Measurements from ENCODE around the gene SLC9C1. TPM values are rescaled to one million over a fixed set of nuclear protein-coding genes. Genes with fewer than 3 reads are reported as not detected.

Gene SLC9C1
- total RNA-seq, 4 donors from 2014 or later, result 0.67 to 12.4 (median 1.7) TPM; not detected in 1

DNA sequence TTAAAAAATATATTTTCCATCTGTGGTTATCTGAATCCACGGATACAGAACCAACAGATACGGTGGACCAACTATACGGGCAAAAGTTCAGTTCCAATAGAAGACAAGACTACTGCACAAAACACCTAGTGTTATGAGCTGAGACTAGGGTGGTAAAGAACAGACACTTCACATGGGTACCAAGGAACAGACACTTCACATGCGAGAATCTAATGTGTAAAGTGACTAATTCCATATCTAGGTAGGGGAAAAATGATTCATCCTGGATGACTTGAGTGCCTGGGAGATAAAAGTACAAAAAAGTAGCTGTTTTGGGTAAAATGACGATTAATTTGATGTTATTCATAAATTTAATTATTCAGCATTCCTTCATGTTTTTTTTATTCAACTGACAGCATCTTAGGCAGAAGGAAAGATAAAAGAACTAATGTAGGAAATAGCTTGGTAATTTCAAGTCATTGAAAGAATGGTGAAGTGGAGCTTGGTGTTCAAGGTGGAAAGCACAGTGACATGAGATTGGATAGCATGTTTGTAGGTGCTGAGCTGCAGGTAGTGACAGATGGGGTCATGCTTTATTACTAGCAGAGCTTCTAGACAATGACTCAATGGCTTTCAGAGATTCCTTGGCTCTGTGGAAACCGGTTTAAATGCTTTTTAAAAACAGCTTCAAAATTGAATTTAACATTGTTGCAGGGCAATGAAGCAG lies 44.2 kb upstream of the SLC9C1 start:
- TF ChIP-seq POLR2A (IDR thresholded peaks at IDR 0.05), result no peak
- TF ChIP-seq, protein P1, sequence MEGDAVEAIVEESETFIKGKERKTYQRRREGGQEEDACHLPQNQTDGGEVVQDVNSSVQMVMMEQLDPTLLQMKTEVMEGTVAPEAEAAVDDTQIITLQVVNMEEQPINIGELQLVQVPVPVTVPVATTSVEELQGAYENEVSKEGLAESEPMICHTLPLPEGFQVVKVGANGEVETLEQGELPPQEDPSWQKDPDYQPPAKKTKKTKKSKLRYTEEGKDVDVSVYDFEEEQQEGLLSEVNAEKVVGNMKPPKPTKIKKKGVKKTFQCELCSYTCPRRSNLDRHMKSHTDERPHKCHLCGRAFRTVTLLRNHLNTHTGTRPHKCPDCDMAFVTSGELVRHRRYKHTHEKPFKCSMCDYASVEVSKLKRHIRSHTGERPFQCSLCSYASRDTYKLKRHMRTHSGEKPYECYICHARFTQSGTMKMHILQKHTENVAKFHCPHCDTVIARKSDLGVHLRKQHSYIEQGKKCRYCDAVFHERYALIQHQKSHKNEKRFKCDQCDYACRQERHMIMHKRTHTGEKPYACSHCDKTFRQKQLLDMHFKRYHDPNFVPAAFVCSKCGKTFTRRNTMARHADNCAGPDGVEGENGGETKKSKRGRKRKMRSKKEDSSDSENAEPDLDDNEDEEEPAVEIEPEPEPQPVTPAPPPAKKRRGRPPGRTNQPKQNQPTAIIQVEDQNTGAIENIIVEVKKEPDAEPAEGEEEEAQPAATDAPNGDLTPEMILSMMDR (IDR thresholded peaks at IDR 0.05), result no peak
- H3K27ac ChIP-seq, result no peak overlapping the region
- DNase-seq, result no peak

DNA sequence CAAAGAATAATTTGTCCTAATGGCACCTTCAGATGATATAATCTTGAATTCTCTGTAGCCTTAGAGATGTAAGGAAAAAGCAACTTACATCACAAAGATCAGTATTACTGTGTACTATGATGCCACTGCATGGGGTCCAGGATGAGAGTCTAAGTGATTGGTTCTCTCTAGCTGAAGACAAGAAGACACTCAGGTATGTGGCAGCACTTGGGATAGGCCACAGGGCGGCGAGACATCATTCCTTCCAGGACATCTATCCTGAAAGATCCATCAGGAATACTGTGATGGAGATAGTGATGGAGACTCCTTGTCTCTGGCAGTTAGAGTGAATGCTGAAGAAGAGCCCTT lies 41.4 kb upstream of the SLC9C1 start:
- Histone ChIP-seq H3K27ac (no peak overlapping the region), H3K4me3 (peak overlapping the region in 1 of 4 donors; percentile 59), H3K36me3 (no peaks in the 10 kb centered on the region), H3K9me3 (no peaks in the 10 kb centered on the region), H3K4me1 (no peaks in the 10 kb centered on the region), H3K27me3 (no peaks in the 10 kb centered on the region)
- DNase-seq, result no peak
- TF ChIP-seq, protein P1 (IDR thresholded peaks at IDR 0.05), result no peak
- TF ChIP-seq POLR2A (IDR thresholded peaks at IDR 0.05), result no peak

More for the DNA sequence above, 44.2 kb upstream of the SLC9C1 start:
- Histone ChIP-seq H3K9me3 (no peaks in the 10 kb centered on the region), H3K36me3 (no peaks in the 10 kb centered on the region), H3K27me3 (no peaks in the 10 kb centered on the region), H3K4me3 (no peak overlapping the region), H3K4me1 (no peaks in the 10 kb centered on the region)

DNA sequence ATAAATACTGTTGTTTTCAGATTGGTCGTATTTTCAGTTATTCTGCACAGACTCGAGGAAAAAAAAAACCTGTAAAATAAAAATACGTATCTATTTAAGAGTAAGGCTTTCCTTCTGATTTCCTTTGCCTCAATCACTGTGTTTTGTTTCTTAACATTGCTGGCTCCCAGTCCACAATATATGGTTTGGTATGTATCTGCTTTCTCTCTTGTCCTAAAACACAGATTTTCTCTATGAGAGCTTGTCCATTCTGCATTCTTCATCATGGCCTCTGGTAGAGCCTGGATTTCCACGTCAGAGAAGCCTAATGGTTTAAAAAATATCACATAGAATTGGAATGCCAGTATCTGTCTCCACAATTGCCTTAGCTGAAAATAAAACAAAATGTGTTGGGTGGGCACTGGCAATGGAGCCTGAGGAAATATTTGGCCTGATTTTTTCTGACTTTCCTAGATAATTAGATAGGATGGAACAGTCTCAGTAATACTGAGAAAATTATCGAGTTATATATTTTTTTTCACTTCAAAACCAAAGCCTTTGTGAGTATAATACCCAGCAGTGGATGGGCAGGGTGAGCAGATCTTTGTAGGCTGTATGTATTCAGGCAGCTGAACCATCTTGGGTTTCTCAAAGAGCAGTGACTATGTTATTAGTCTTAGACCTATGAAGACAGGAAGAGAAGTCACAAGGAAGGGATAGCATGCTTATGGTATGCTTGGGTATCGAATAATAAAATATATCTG lies 40.8 kb upstream of the SLC9C1 start:
- Histone ChIP-seq H3K36me3 (no peaks in the 10 kb centered on the region), H3K27ac (peak overlapping the region in 3 of 4 donors; percentile 63 to 75 (median 72)), H3K9me3 (no peaks in the 10 kb centered on the region), H3K27me3 (no peaks in the 10 kb centered on the region), H3K4me1 (no peaks in the 10 kb centered on the region), H3K4me3 (peak overlapping the region in 3 of 4 donors; percentile 54 to 59 (median 57))
- TF ChIP-seq POLR2A (IDR thresholded peaks at IDR 0.05), result no peak
- TF ChIP-seq, protein P1 (IDR thresholded peaks at IDR 0.05), result no peak
- no peak for DNase-seq

DNA sequence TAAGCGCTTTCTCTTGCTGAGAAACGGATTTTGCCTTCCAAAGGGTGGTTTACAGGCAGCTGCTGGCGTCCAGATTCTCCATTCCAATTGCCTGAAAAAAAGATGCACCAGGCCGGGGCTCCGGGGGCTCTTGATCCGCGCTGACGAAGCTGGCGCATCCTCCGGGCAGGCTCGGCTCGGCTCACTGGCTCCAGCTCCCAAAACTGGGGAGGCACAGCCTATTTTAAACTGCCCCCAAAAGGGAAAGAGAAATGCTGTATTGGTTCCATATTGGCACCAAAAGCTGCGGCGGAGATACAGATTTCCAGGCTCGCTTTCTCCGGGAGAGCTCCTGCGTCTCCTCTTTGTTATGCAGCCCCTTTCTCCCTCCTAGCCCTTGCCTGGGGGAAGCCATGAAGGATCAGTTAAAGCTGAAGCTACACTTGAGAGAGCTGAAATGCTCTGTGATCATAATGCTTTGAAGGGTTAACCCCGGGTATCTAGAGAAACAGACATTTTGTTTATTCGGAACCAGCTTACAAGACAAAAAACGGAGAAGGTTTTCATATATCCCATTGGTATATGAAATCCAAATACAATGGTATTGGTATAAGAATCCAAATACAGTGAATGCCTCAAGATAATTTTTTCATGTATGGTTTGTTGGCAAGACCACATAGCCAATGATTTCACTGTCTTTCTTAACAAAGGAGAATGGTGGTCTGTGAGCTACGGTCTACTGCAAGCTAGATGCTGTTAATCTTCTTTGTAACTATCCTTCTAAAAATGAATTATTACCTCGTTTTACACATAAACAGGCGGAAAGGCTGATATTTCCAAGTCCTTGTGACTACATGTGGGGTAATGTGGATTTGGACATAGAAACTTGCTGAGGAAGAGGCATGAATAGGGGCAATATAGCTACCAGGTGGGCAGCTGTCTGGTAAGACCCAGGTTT lies 39.6 kb upstream of the SLC9C1 start:
- Histone ChIP-seq H3K4me1 (no peaks in the 10 kb centered on the region), H3K4me3 (peak overlapping the region; percentile 54 to 68 (median 58)), H3K27ac (peak overlapping the region; percentile 63 to 75 (median 72)), H3K27me3 (no peaks in the 10 kb centered on the region), H3K36me3 (no peaks in the 10 kb centered on the region), H3K9me3 (no peaks in the 10 kb centered on the region)
- TF ChIP-seq, protein P1 (IDR thresholded peaks at IDR 0.05), result no peak
- TF ChIP-seq POLR2A (IDR thresholded peaks at IDR 0.05), result no peak
- DNase-seq, result no peak

DNA sequence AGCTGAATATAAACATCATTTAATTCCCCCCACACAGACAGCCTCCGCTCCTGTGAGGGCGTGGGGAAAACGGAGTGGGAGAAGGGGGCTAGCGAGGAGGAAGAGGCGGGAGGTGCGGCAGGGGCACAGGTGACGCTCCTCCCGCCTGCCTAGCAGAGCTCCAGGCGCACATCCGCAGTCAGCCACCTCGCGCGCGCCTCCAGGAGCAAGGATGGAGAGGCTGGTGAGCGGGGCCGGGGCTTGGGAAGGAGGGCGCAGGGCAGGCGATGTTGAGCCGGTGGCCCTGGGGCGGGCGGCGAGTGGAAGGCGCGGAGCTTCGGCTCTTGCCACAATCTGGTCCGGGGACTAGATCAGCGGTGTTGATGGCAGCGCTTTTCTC lies 39.0 kb upstream of the SLC9C1 start, which contains the start of gene CD200:
TSS of gene CD200 (plus strand) at position 155 of the 379 bp plus-strand sequence. CDS start at position 212, 57 bp downstream.
- Histone ChIP-seq H3K27ac (peak within 1 kb of the TSS; percentile 63 to 75 (median 72)), H3K9me3 (no peaks in the 10 kb centered on the region), H3K27me3 (no peaks in the 10 kb centered on the region), H3K4me3 (peak within 1 kb of the TSS; percentile 54 to 68 (median 58)), H3K4me1 (no peaks in the 10 kb centered on the region), H3K36me3 (no peaks in the 10 kb centered on the region)
- peak; percentile 58 to 82 (median 74) for DNase-seq
- TF ChIP-seq, protein P1 (IDR thresholded peaks at IDR 0.05), result peak in 1 of 6 experiments; percentile 7
- TF ChIP-seq POLR2A (IDR thresholded peaks at IDR 0.05), result no peak
